DOHH2 (cell line): ENCODE results near the gene ZNF236.
"Not testable (repeated sequence)": the region's sequence is repeated elsewhere in the genome, so short reads cannot be mapped to it uniquely, and the experiment has no call there.

Experiments used
- EZH2phosphoT487 ChIP-seq: fragments of 200-600 bp; sonication (generic); IDR thresholded peaks from 2 replicates; pipeline ENCODE4 v1.6.1; 2017; ENCODE audit warnings: borderline replicate concordance, mild to moderate bottlenecking, antibody characterized with exemption, low read length, moderate library complexity, mixed read lengths
- TF ChIP-seq, protein P1 (sequence below): fragments of 200-600 bp; sonication (generic); IDR thresholded peaks from one replicate; pipeline ENCODE4 v1.5.1; 2014; ENCODE audit warnings: antibody characterized with exemption, mild to moderate bottlenecking, low read depth, low read length; ENCODE audit not compliant: poor library complexity, severe bottlenecking

DNA sequence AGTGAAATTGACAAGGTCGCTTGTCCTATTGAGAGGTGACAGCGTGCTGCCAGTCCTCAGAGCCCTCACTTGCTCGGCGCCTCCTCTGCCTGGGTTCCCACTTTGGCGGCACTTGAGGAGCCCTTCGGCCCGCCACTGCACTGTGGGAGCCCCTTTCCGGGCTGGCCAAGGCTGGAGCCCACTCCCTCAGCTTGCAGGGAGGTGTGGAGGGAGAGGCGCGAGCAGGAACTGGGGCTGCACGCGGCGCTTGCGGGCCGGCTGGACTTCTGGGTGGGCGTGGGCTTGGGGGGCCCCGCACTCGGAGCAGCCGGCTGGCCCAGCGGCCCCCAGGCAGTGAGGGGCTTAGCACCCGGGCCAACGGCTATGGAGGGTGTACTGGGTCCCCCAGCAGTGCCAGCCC is 45.3 kb upstream of the ZNF236 start:
- TF ChIP-seq, protein P1, sequence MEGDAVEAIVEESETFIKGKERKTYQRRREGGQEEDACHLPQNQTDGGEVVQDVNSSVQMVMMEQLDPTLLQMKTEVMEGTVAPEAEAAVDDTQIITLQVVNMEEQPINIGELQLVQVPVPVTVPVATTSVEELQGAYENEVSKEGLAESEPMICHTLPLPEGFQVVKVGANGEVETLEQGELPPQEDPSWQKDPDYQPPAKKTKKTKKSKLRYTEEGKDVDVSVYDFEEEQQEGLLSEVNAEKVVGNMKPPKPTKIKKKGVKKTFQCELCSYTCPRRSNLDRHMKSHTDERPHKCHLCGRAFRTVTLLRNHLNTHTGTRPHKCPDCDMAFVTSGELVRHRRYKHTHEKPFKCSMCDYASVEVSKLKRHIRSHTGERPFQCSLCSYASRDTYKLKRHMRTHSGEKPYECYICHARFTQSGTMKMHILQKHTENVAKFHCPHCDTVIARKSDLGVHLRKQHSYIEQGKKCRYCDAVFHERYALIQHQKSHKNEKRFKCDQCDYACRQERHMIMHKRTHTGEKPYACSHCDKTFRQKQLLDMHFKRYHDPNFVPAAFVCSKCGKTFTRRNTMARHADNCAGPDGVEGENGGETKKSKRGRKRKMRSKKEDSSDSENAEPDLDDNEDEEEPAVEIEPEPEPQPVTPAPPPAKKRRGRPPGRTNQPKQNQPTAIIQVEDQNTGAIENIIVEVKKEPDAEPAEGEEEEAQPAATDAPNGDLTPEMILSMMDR, result not testable (repeated sequence)
- not testable (repeated sequence) for TF ChIP-seq EZH2phosphoT487
